Thyroid gland (tissue), 4 donors: ENCODE data around the gene ALOXE3. TPM values are rescaled to one million over a fixed set of nuclear protein-coding genes. Genes with fewer than 3 reads are reported as not detected.

Source experiments
- DNase-seq, 2 donors: peaks; one replicate each; pipeline ENCODE4 v3.0.0-alpha.2; 2019
- H3K27ac ChIP-seq, 3 donors: fragments of 200-600 bp; sonication (generic); 1 replicate in 2 of 3; 2 replicates in 1 of 3; pipeline ENCODE4 v1.5.1; 2016 to 2019; ENCODE audit warnings: mild to moderate bottlenecking in 1 of 3, moderate library complexity in 1 of 3
- H3K27me3 ChIP-seq: fragments of 200-600 bp; sonication (generic); one replicate; pipeline ENCODE4 v1.5.1; 2019
- H3K36me3 ChIP-seq, 2 donors: fragments of 200-600 bp; sonication (generic); one replicate each; pipeline ENCODE4 v1.5.1; 2016 to 2019
- H3K4me1 ChIP-seq, 2 donors: fragments of 200-600 bp; sonication (generic); one replicate each; pipeline ENCODE4 v1.5.1; 2017 to 2019
- H3K4me3 ChIP-seq, 3 donors: fragments of 200-600 bp; sonication (generic); replicated peaks in 1 of 3; 1 replicate in 2 of 3; 2 replicates in 1 of 3; pipeline ENCODE4 v1.5.1; 2016; ENCODE audit warnings: mild to moderate bottlenecking in 1 of 3
- H3K9me3 ChIP-seq: fragments of 200-600 bp; sonication (generic); one replicate; pipeline ENCODE4 v1.5.1; 2017
- CTCF ChIP-seq, 6 experiments: fragments of 200-600 bp in 3 of 6; fragments of 450-650 bp in 3 of 6; sonication (generic) in 3 of 6; IDR thresholded peaks; one replicate each; pipeline ENCODE4 v1.5.1; 2016 to 2019; ENCODE audit warnings: antibody characterized with exemption in 6 of 6, mild to moderate bottlenecking in 2 of 6, inconsistent platforms in 1 of 6, moderate library complexity in 1 of 6
- POLR2A ChIP-seq, 2 donors: fragments of 450-650 bp; IDR thresholded peaks; one replicate each; pipeline ENCODE4 v1.6.1; 2017; ENCODE audit warnings: antibody characterized with exemption in 2 of 2, mild to moderate bottlenecking in 2 of 2, moderate library complexity in 1 of 2
- WGBS, 2 donors: methylation state at CpG; one replicate each; pipeline ENCODE4 v1.1.5; 2017; 5-methylcytosine and 5-hydroxymethylcytosine counted together
- intact Hi-C: fragments of 100-400 bp; cut with DNase I; formaldehyde crosslinking; loops from one replicate; pipeline ENCODE4 v1.15.1; 2023
- total RNA-seq, 4 donors: library from RNA; depleted of rRNA; stranded (reverse); fragments of >200 nt; gene quantifications; one replicate each; pipeline ENCODE4 v1.2.3, GENCODE V29; 2016

ALOXE3 gene
- total RNA-seq, 4 donors from 2014 or later, result not detected

- no peaks in the 10 kb centered on the region for H3K27me3 ChIP-seq
- peak; percentile 59 to 60 for DNase-seq
- H3K9me3 ChIP-seq, result no peaks in the 10 kb centered on the region
- H3K4me3 ChIP-seq, result no peak overlapping the region
- intact Hi-C loops, result no loop called here
- peaks cover 34 to 37% of the 10 kb centered on the region in 2 donors for H3K36me3 ChIP-seq
- peaks cover 19 to 35% of the 10 kb centered on the region in 2 donors for H3K4me1 ChIP-seq
- 25 to 32% methylated on average over 21 of the region's 21 CpGs for WGBS, 2 donors
- TF ChIP-seq POLR2A (IDR thresholded peaks at IDR 0.05) (peak in 1 of 2 donors; percentile 7), CTCF (IDR thresholded peaks at IDR 0.05) (no peak)
- H3K27ac ChIP-seq, result peak overlapping the region; percentile 69 to 93 (median 86)
Measured at GRCh38 chr17:8137645-8138373, 19.5 kb upstream of the ALOXE3 start.

GRCh38 chr17:8133941-8134340 lies 15.6 kb upstream of the ALOXE3 start:
- TF ChIP-seq POLR2A (IDR thresholded peaks at IDR 0.05) (no peak), CTCF (IDR thresholded peaks at IDR 0.05) (no peak)
- H3K36me3 ChIP-seq, result no peaks in the 10 kb centered on the region
- 90 to 94% methylated on average over 4 of the region's 4 CpGs for whole genome bisulfite sequencing, 2 donors
- H3K27ac ChIP-seq, result no peak overlapping the region
- H3K4me3 ChIP-seq, result no peak overlapping the region
- H3K4me1 ChIP-seq, result peaks cover 9 to 10% of the 10 kb centered on the region in 2 donors
- H3K27me3 ChIP-seq, result no peaks in the 10 kb centered on the region
- intact Hi-C loops, result no loop called here
- no peaks in the 10 kb centered on the region for H3K9me3 ChIP-seq
- no peak for DNase-seq

- intact Hi-C loops, result no loop called here
Measured at GRCh38 chr17:8133399-8133798, 15.1 kb upstream of the ALOXE3 start.

GRCh38 chr17:8131844-8132441 lies 13.6 kb upstream of the ALOXE3 start:
- Histone ChIP-seq H3K9me3 (no peaks in the 10 kb centered on the region), H3K4me1 (peaks cover 0 to 5% of the 10 kb centered on the region in 2 donors), H3K27me3 (no peaks in the 10 kb centered on the region), H3K4me3 (no peak overlapping the region), H3K36me3 (no peaks in the 10 kb centered on the region), H3K27ac (no peak overlapping the region)
- DNase-seq, result no peak
- intact Hi-C loops, result no loop called here
- whole genome bisulfite sequencing, 2 donors, result 78 to 85% methylated on average over 3 of the region's 3 CpGs
- TF ChIP-seq POLR2A (IDR thresholded peaks at IDR 0.05), result no peak

More at GRCh38 chr17:8133399-8133798, 15.1 kb upstream of the ALOXE3 start:
- TF ChIP-seq POLR2A (IDR thresholded peaks at IDR 0.05) (no peak), CTCF (IDR thresholded peaks at IDR 0.05) (no peak)
- Histone ChIP-seq H3K27ac (no peak overlapping the region), H3K36me3 (no peaks in the 10 kb centered on the region), H3K4me3 (no peak overlapping the region), H3K9me3 (no peaks in the 10 kb centered on the region), H3K4me1 (peaks cover 8 to 9% of the 10 kb centered on the region in 2 donors), H3K27me3 (no peaks in the 10 kb centered on the region)
- WGBS, 2 donors, result 65 to 70% methylated on average over 12 of the region's 12 CpGs
- DNase-seq, result no peak

- WGBS, 2 donors, result 75 to 85% methylated on average over 14 of the region's 14 CpGs
- intact Hi-C loops, result loop anchor here (10.0 kb wide), 2 partner anchors 57 to 97 kb away; no protein-coding TSS in a partner anchor
- no peaks in the 10 kb centered on the region for H3K36me3 ChIP-seq
- DNase-seq, result no peak
- no peak overlapping the region for H3K27ac ChIP-seq
- H3K27me3 ChIP-seq, result peaks cover 5% of the 10 kb centered on the region
- H3K4me3 ChIP-seq, result no peak overlapping the region
- H3K9me3 ChIP-seq, result no peaks in the 10 kb centered on the region
- TF ChIP-seq POLR2A (IDR thresholded peaks at IDR 0.05), result no peak
- peaks cover 21 to 31% of the 10 kb centered on the region in 2 donors for H3K4me1 ChIP-seq
Measured at GRCh38 chr17:8128125-8128784, 9.9 kb upstream of the ALOXE3 start.
